T-helper 2 cell treated with Interferon-gamma antibody and Interleukin-4, amounts not matched to agents 5 μg/mL and 100 μg/mL, for 36 hours (primary cell): ENCODE results near the gene ALK.

Source experiments
- DNase-seq: peaks from one replicate; pipeline ENCODE4 v3.0.0; 2021; ENCODE audit warnings: low spot score
- H3K27ac Mint-ChIP-seq: one replicate; pipeline ENCODE4 v1.8.0; 2021; ENCODE audit warnings: mild to moderate bottlenecking, mixed read lengths
- H3K27me3 Mint-ChIP-seq: one replicate; pipeline ENCODE4 v1.8.0; 2021; ENCODE audit warnings: low read depth, mixed read lengths
- H3K36me3 Mint-ChIP-seq: one replicate; pipeline ENCODE4 v1.8.0; 2021; ENCODE audit warnings: low read depth, mixed read lengths
- H3K4me1 Mint-ChIP-seq: one replicate; pipeline ENCODE4 v1.8.0; 2021; ENCODE audit warnings: low read depth, mixed read lengths
- H3K4me3 Mint-ChIP-seq: one replicate; pipeline ENCODE4 v1.8.0; 2022; ENCODE audit warnings: mild to moderate bottlenecking, moderate library complexity, mixed read lengths
- H3K9me3 Mint-ChIP-seq: one replicate; pipeline ENCODE4 v1.8.0; 2021; ENCODE audit warnings: mixed read lengths

ALK gene

GRCh38 chr2:29455200-29455860 lies 466.1 kb downstream of the ALK start:
- no peak overlapping the region for H3K27ac Mint-ChIP-seq
- no peaks in the 10 kb centered on the region for H3K36me3 Mint-ChIP-seq
- no peaks in the 10 kb centered on the region for H3K4me1 Mint-ChIP-seq
- no peak overlapping the region for H3K4me3 Mint-ChIP-seq
- DNase-seq = no peak
- H3K9me3 Mint-ChIP-seq = no peaks in the 10 kb centered on the region
- peaks cover 8% of the 10 kb centered on the region for H3K27me3 Mint-ChIP-seq

DNA sequence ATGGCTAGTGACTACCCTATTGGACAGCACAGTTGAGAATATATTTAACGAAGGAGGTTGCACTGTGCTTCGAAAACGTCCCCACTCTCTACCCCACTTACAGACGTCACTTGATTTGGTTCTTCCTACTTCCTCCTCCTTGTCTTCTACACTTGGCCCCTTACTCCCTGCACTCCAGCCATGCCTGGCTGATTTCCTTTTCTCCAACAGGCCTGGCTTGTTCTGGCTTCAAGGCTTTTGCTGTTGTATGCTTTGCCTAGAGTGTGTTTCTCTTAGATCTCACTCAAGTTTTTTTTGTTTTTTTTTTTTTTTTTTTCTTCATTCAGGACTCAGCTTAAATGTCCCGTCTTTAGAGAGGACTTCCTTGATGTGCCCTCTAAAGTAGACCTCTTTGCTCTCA lies 469.4 kb downstream of the ALK start:
- Mint-ChIP-seq H3K4me1 (no peaks in the 10 kb centered on the region), H3K27me3 (peaks cover 8% of the 10 kb centered on the region), H3K9me3 (no peaks in the 10 kb centered on the region), H3K27ac (no peak overlapping the region), H3K36me3 (no peaks in the 10 kb centered on the region), H3K4me3 (no peak overlapping the region)
- no peak for DNase-seq

DNA sequence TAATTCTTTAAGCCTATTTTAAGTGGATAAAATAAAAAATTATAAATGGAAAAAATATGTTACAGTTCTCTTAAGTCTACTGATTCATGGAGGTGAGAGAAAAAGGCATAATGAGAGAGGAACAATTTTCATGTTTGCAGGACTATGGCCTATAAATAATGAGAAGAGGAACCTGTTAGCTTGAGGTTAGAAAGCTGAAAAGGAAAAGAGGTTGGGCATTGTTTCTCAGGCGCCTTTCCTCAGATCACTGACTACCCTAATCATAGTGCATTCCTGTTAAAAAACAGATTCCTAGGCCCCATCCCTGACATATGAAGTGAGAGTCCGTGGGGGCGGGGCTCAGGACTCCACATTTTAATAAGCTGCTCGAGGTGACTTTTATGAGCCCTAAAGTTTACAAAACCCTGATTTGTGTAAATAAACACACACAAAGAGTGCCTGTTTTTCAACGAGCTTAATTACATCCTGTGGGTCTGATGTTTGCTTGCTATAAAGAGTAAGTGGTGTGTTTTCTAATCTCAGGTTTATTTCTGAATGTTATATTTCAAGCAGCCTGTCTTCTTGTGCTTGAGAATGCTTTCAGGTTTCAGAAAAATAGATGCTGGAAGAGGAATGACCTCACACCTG lies 470.7 kb downstream of the ALK start:
- H3K9me3 Mint-ChIP-seq = no peaks in the 10 kb centered on the region
- no peak for DNase-seq
- H3K27me3 Mint-ChIP-seq = peaks cover 4% of the 10 kb centered on the region
- H3K27ac Mint-ChIP-seq = no peak overlapping the region
- no peaks in the 10 kb centered on the region for H3K36me3 Mint-ChIP-seq
- H3K4me1 Mint-ChIP-seq = no peaks in the 10 kb centered on the region
- no peak overlapping the region for H3K4me3 Mint-ChIP-seq

- H3K4me3 Mint-ChIP-seq = no peak overlapping the region
- peaks cover 3% of the 10 kb centered on the region for H3K27me3 Mint-ChIP-seq
- H3K4me1 Mint-ChIP-seq = no peaks in the 10 kb centered on the region
- H3K9me3 Mint-ChIP-seq = no peaks in the 10 kb centered on the region
- no peak overlapping the region for H3K27ac Mint-ChIP-seq
- no peaks in the 10 kb centered on the region for H3K36me3 Mint-ChIP-seq
- no peak for DNase-seq
Measured at GRCh38 chr2:29449499-29449898, 471.9 kb downstream of the ALK start.

- peaks cover 3% of the 10 kb centered on the region for H3K27me3 Mint-ChIP-seq
- no peaks in the 10 kb centered on the region for H3K36me3 Mint-ChIP-seq
- no peak overlapping the region for H3K4me3 Mint-ChIP-seq
- no peaks in the 10 kb centered on the region for H3K9me3 Mint-ChIP-seq
- no peak overlapping the region for H3K27ac Mint-ChIP-seq
- H3K4me1 Mint-ChIP-seq = no peaks in the 10 kb centered on the region
- DNase-seq = no peak
Measured at GRCh38 chr2:29448096-29448688, 473.2 kb downstream of the ALK start.

- H3K36me3 Mint-ChIP-seq = no peaks in the 10 kb centered on the region
- peaks cover 3% of the 10 kb centered on the region for H3K27me3 Mint-ChIP-seq
- no peaks in the 10 kb centered on the region for H3K9me3 Mint-ChIP-seq
- H3K4me1 Mint-ChIP-seq = no peaks in the 10 kb centered on the region
- no peak overlapping the region for H3K4me3 Mint-ChIP-seq
- H3K27ac Mint-ChIP-seq = no peak overlapping the region
- no peak for DNase-seq
Measured at GRCh38 chr2:29447513-29447912, 473.9 kb downstream of the ALK start.

DNA sequence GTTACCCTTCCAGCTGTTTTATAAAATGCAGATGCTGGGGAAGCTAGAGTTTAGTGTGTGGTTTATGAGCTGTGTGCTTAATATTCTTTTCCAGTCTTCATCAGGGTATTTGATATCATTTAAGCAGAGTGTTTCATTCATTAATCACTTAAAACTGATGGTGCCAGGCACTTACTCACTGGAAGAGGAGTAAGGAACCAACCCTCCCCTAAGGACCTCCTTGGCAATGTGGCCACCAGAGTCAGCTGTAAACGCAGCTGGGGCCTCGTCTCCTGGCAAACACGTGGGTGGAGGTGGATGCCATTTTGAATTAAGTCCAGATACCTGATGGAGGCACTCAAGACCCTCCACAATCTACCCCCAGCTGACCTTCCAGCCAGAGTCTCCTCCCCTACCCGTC lies 474.5 kb downstream of the ALK start:
- Mint-ChIP-seq H3K36me3 (no peaks in the 10 kb centered on the region), H3K4me3 (no peak overlapping the region), H3K27me3 (peaks cover 5% of the 10 kb centered on the region), H3K4me1 (no peaks in the 10 kb centered on the region), H3K9me3 (no peaks in the 10 kb centered on the region), H3K27ac (no peak overlapping the region)
- DNase-seq = no peak

DNA sequence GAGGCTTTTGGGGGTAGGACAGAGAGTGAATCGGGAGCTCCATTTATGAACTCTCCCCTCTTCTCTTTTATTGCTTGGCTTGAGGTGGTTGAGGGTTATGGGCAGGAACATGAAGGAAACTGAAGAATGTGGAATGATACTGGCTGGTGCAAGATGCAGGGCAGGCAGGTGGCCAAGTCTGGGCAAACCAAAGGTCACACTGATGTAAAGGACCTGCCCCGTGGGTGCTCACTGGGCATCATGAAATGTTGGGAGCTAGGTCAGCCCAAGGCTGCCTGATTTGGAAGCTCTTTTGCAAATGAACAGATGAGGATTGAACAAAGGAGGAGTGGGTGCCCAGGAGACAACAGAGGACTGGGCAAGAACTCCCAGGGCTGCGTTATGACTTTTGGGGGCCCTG lies 477.2 kb downstream of the ALK start:
- Mint-ChIP-seq H3K4me1 (no peaks in the 10 kb centered on the region), H3K27me3 (peaks cover 6% of the 10 kb centered on the region), H3K9me3 (no peaks in the 10 kb centered on the region), H3K27ac (no peak overlapping the region), H3K36me3 (no peaks in the 10 kb centered on the region), H3K4me3 (no peak overlapping the region)
- no peak for DNase-seq

- H3K4me1 Mint-ChIP-seq = no peaks in the 10 kb centered on the region
- H3K36me3 Mint-ChIP-seq = no peaks in the 10 kb centered on the region
- H3K27ac Mint-ChIP-seq = no peak overlapping the region
- H3K4me3 Mint-ChIP-seq = no peak overlapping the region
- H3K27me3 Mint-ChIP-seq = peaks cover 6% of the 10 kb centered on the region
- no peaks in the 10 kb centered on the region for H3K9me3 Mint-ChIP-seq
- DNase-seq = no peak
Measured at GRCh38 chr2:29443627-29444026, 477.8 kb downstream of the ALK start.

DNA sequence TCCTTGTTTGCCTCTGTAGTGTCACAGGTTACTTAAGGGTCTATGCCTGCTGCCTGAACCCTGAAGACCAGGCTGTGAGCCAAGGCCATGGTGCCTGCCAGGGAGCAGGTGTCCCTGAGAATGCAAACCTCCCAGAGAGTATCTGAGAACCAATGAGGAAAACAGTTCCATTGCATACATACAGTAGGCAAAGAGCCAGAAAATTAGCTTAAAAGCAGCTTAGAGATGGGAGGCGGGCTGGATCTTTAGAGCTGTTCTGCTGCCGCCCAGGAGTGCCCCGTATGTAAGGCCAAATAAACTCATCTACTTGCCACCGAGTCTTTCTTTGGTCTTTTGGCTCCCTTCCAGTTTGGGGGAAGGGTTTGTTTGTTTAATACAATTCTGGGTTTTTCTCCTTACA lies 478.2 kb downstream of the ALK start:
- Mint-ChIP-seq H3K27ac (no peak overlapping the region), H3K4me1 (no peaks in the 10 kb centered on the region)
- DNase-seq = no peak

GRCh38 chr2:29440921-29441623 lies 480.3 kb downstream of the ALK start:
- Mint-ChIP-seq H3K4me1 (no peaks in the 10 kb centered on the region), H3K36me3 (no peaks in the 10 kb centered on the region), H3K27ac (no peak overlapping the region), H3K27me3 (peaks cover 8% of the 10 kb centered on the region), H3K4me3 (no peak overlapping the region), H3K9me3 (no peaks in the 10 kb centered on the region)
- no peak for DNase-seq

More for the DNA sequence above, 478.2 kb downstream of the ALK start:
- H3K36me3 Mint-ChIP-seq = no peaks in the 10 kb centered on the region
- H3K4me3 Mint-ChIP-seq = no peak overlapping the region
- H3K27me3 Mint-ChIP-seq = peaks cover 6% of the 10 kb centered on the region
- no peaks in the 10 kb centered on the region for H3K9me3 Mint-ChIP-seq

GRCh38 chr2:29433920-29434319 lies 487.5 kb downstream of the ALK start:
- Mint-ChIP-seq H3K4me1 (no peaks in the 10 kb centered on the region), H3K27me3 (peaks cover 6% of the 10 kb centered on the region), H3K9me3 (no peaks in the 10 kb centered on the region), H3K4me3 (no peak overlapping the region), H3K27ac (no peak overlapping the region), H3K36me3 (no peaks in the 10 kb centered on the region)
- no peak for DNase-seq

GRCh38 chr2:29433128-29433527 lies 488.3 kb downstream of the ALK start:
- H3K4me3 Mint-ChIP-seq = no peak overlapping the region
- H3K9me3 Mint-ChIP-seq = no peaks in the 10 kb centered on the region

GRCh38 chr2:29431485-29431884 lies 489.9 kb downstream of the ALK start:
- Mint-ChIP-seq H3K4me3 (no peak overlapping the region), H3K9me3 (no peaks in the 10 kb centered on the region), H3K4me1 (no peaks in the 10 kb centered on the region), H3K27ac (no peak overlapping the region), H3K36me3 (no peaks in the 10 kb centered on the region), H3K27me3 (peaks cover 4% of the 10 kb centered on the region)
- no peak for DNase-seq

More at GRCh38 chr2:29433128-29433527, 488.3 kb downstream of the ALK start:
- no peaks in the 10 kb centered on the region for H3K4me1 Mint-ChIP-seq
- no peaks in the 10 kb centered on the region for H3K36me3 Mint-ChIP-seq
- H3K27me3 Mint-ChIP-seq = peaks cover 6% of the 10 kb centered on the region
- H3K27ac Mint-ChIP-seq = no peak overlapping the region
- DNase-seq = no peak
